Stimulated activated CD8-positive, alpha-beta memory T cell treated with anti-CD3 and anti-CD28 coated beads, Interleukin-2, amount 100 ng/mL, for 1 hour (primary cell): ENCODE data around the gene SPINK14.

Experiments used
- DNase-seq, 2 donors: peaks; one replicate each; pipeline ENCODE4 v3.0.0-alpha.2; 2020; ENCODE audit warnings: low read depth in 2 of 2

SPINK14 gene

GRCh38 chr5:148201151-148201550 lies 32.8 kb downstream of the SPINK14 start:
- DNase-seq, result no peak

GRCh38 chr5:148202531-148203203 lies 34.3 kb downstream of the SPINK14 start, which contains the start of gene SPINK6:
TSS of gene SPINK6 (plus strand) at chr5:148203042. CDS start at chr5:148203097, 55 bp downstream.
- no peak for DNase-seq

- no peak for DNase-seq
Observed at GRCh38 chr5:148205044-148205806, 36.9 kb downstream of the SPINK14 start.

- no peak for DNase-seq
Observed at GRCh38 chr5:148205865-148206264, 37.5 kb downstream of the SPINK14 start.

- no peak for DNase-seq
Observed at GRCh38 chr5:148206620-148207019, 38.3 kb downstream of the SPINK14 start.

GRCh38 chr5:148208226-148208625 lies 39.9 kb downstream of the SPINK14 start:
- no peak for DNase-seq

GRCh38 chr5:148209151-148209770 lies 40.9 kb downstream of the SPINK14 start:
- no peak for DNase-seq

GRCh38 chr5:148214665-148215185 lies 46.4 kb downstream of the SPINK14 start:
- DNase-seq, result no peak

- no peak for DNase-seq
Observed at GRCh38 chr5:148221508-148221907, 53.2 kb downstream of the SPINK14 start.

- no peak for DNase-seq
Observed at GRCh38 chr5:148224117-148224742, 55.9 kb downstream of the SPINK14 start.
